Stimulated activated CD4-positive, alpha-beta T cell treated with anti-CD3 and anti-CD28 coated beads, Interleukin-4, amount 100 ng/mL, for 1 hour (primary cell): ENCODE measurements around the gene OR13C8.

ENCODE experiments used
- DNase-seq: peaks from one replicate; pipeline ENCODE4 v3.0.0-alpha.2; 2020

OR13C8 gene

DNA sequence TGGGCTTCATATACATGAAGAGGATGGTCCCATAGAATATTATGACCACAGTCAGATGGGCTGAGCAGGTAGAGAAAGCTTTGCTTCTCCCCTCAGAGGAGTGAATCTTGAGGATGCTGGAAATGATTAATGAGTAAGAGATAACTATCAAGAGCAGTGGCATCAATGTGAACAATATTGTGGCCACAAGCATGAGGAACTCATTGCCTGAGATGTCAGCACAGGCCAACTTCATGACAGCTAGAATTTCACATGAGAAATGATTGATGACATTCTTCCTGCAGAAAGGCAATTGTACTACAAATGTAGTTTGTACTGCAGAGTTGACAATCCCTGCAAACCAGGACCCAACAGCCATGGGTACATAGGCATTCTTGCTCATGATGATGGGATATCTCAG, 48.5 kb downstream of the OR13C8 start:
- DNase-seq, result no peak

DNA sequence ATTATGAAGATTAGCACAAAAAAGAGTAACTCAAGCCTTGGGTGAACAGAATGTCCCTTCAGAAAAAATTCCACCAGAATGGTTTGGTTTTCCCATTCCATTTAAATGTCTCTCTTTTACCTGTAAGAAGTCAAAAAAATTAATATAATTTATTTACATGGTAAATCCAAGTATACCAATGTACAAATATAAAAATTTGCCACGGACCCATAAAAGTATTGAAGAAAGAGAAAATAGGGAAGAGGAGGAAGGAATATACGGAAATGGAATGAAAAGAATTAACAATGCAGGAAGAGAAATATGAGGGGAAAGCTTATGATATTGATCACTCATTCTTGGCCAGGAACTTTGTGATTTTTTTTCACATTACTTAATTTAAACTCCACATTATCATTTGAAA, 49.1 kb downstream of the OR13C8 start, which contains the start of gene OR13C9:
Gene OR13C9 (minus strand): TSS at position 101 of the 400 bp plus-strand sequence. CDS start 0 bp downstream, at position 101.
- DNase-seq, result no peak
